ENCODE measurements around the gene LSAMP.

GRCh38 chr3:115930922-115931321, 514.4 kb downstream of the LSAMP start:
- TF ChIP-seq CTCF (IDR thresholded peaks at IDR 0.05; ENCODE audit: borderline replicate concordance, extremely low read depth, low read length, poor library complexity, severe bottlenecking), result no peak
- TF ChIP-seq EZH2 (IDR thresholded peaks at IDR 0.05; ENCODE audit: borderline replicate concordance, low read depth, low read length, severe bottlenecking), result no peak

All from DND-41 (cell line).